ENCODE measurements around the gene ITGB1BP1.

The ITGB1BP1 gene

DNA sequence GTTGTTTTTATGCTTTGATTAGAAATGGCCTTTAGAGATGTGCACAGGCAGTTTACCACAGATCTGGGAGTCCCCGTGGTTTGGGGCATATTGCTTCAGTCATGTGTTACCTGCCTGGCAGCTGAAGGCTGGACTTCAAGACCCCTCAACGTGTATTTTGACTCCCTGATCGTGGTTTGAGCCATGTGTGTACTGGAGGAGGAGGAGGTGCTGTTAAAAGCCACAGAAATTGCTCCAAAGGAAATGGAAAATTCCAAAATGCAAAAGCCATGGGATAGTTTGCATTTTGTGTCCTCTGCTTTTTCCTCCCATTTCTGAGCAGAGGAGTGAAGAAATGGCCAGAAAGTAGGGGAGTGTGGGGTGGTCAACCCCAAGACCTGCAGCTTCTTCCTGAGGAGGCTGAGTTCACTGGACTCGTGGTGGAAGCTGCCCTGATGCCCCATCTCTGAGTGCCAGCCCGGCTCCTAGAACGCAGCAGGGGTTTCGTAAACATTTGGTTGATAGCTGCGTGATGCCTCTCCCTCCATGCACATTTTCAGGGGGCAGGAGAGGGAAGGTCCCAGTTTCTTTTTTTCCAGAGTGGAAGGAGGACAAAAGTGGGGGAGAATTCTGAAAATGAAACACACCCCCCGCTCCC, 45.7 kb downstream of the ITGB1BP1 start:
- DNase-seq: no peak

DNA sequence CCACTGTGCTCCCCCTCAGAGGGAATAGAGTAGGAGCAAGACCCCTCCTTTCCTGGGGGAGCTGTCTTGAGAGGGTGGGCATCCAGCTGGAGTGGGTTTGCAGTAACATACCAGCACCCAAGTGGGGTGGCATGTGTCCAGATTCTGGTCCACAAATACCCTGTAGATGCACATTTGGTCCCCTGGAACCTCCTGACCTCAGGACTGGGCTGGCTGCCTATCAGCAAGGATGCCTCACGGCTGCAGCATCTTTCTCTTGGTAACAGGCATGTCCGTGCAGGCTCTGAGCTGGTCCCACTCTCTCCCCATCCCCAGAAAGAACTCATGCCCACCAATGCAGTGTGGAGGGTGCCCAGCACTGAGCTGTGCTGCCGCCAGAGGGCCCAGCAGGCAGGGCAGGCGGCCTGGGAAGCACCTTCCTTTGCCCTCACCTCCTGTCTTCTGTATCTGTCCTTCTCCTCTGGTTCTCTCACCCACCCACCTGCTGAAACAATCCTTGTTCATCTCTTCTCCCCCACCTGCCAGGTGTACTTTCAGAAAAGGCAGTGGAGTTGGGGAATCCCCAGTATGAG, 47.4 kb downstream of the ITGB1BP1 start:
- DNase-seq: no peak

- no peak for DNase-seq
Observed at GRCh38 chr2:9374071-9374730, 49.1 kb downstream of the ITGB1BP1 start.

GRCh38 chr2:9373476-9373875, 49.9 kb downstream of the ITGB1BP1 start:
- no peak for DNase-seq

DNA sequence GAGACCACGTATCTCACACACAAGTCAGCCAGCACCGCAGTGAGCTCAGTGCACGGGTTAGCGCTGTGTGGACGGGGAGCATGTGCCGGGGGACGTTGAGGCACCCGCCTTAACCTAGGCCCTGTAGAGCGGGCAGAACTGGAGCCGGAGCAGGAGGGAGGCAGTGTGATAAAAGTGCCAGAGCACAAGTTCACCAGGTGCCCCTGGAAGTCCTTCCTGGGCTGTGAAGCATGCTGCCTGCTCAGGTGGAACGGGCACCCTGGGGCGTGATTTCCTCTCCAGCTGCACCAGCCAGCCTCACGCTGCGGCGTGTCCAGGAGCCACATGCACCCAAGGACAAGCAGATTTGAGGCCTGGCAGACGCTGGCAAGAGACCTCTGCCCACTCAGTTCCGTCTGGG, 50.3 kb downstream of the ITGB1BP1 start:
- DNase-seq: no peak

DNA sequence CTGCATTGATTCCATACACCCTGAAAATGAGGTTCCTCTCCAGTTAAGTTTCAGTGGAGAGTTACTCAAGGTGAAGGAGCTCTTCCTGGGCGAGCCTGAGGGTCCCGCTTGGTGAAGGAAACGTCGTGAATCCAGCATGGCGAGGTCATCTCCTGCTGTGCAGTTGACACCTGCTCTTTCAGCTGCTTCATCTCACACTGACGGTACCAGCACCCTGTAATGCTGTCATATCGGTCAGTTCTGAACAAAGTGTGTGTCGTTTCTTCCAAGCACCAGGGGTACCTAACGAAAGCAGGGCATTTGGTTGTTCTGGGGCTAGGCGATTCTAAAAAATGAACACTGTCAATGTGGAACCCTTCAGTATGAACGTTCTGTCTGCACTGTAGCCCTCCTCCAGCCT, 52.6 kb downstream of the ITGB1BP1 start:
- DNase-seq: no peak

DNA sequence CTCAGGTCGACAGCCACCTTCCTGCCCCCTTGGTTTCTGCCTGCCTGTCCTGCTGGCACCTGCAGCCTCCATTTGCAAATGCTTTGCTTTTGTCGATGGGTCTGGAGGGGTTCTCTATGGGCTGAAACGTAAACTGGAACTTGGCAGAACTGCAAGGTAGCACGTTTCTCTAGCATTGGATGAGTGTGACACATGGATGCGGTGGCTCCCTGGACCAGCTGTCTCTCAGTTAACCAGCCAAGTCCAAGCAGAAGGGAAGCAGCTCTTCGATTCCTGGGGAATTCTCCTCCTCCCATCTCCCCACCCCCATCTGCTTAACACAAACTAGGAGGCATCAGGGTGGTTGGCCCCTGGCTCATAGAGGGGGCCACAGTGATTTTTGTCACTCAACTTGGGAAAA, 57.3 kb downstream of the ITGB1BP1 start:
- DNase-seq: no peak

DNA sequence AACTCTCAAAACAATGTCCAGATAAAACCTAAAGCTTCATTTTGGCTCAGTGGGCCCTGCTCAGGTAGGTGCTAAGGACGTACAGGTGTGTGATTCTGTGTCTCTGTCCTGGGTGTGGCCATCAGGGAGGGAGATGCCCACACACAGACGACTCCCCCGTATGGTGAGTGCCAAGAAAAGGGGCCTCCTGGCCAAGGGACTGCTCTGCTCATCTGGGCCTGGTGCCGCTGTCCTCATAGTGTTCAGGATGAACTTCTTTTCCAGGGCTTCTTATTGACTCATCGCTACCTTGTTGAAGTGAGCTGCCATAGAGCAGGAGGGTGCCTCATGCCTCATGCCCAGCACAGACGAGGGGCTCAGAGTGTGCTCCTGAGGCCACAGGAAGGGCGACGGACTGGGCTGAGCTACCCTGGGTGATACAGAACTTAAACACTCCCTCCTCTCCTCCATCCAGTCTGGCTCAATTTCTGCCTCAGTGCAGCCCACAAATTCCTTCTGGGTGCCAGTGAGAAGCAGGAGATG, 57.8 kb downstream of the ITGB1BP1 start:
- no peak for DNase-seq

DNA sequence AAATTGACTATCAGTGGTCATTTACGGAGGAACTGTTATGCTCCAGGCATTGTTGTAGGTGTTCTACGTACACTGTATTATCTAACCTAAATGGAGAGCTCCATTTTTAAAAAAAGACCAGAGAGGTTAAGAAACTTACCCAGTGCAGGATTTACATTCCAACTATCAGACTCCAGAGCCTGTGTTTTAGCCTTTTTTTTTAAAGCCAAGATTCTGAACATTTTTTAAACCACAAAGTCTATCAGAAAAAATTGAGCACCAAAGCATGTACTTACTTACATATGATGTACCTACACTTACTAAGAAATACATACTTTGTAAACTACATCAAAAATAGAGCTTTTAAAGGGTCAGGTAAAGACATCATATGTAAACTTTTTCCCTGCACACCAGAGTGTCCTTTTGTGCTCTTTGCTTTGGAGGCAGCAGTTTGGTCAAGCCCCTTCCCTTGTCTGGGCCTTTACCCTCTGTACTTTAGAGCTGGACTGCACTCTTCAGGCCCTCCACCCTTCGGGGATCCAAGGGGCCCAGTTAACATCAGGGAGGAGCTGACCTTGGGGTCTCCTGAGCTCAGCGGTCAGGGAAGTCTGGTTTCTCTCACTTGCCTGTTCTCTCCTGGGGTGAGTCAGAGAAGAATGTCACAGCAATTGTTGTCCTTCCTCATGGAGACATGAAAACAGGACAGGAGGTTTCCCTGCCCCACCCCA, 58.4 kb downstream of the ITGB1BP1 start:
- no peak for DNase-seq

- DNase-seq: no peak
Observed at GRCh38 chr2:9364373-9364772, 59.0 kb downstream of the ITGB1BP1 start.

GRCh38 chr2:9360701-9361100, 62.6 kb downstream of the ITGB1BP1 start:
- DNase-seq: no peak

GRCh38 chr2:9360110-9360509, 63.2 kb downstream of the ITGB1BP1 start:
- no peak for DNase-seq

- no peak for DNase-seq
Observed at GRCh38 chr2:9359463-9359862, 63.9 kb downstream of the ITGB1BP1 start.

DNA sequence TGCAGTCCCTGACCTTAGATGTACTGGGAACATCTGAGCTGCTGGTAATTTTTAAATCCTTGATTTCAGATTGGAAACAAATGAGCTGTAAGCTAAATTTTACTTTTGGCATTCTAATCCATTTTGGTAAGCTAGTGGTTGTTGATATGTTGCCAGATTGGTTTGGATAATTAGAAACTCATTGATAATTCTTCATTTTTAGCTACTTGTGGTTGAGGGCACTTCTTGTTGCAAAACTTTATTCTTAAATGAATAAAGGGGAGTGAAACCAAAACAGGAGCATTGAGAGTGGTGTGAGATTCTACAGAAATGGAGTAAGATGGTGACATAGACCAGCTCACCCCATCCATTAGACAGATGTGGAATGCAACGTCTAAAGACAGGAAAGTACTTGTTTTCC, 64.5 kb downstream of the ITGB1BP1 start:
- no peak for DNase-seq

DNA sequence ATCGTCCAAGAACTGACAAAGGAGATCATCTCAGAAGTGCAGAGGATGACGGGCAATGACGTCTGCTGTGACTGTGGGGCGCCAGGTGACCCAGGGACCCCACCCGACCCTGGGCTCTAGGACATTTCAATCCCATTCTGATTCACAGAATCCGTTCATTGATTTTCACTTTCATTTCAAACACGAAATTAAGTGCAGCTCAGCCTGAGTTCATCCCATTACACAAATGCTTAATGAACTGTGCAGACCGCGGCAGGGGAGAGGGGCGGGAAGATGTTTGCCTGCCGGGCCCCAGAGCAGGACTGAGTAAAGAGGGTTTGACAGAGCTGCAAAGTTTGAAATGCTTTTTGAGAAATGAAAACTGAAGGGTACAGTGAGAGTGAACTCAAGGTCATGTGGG, 67.1 kb downstream of the ITGB1BP1 start:
- DNase-seq: no peak

DNA sequence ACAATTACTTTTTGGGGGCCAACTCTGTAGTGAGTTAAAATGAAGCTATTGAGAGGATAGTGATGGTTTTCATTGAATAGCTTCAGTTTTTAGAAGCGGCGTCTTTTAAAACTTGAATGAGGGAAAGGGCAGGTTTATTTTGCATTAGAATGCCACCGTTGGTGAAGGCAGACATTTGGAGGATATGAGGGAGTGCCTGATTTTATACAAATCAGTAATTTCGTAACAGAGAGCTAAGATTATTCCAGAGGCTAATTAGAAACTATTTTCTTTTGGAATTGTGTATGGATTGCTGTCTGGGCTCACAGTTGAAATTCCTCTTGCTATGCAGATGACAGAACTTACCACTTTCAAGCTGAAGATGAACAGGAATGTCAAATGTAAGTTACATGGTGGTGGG, 67.6 kb downstream of the ITGB1BP1 start:
- DNase-seq: no peak

GRCh38 chr2:9355270-9355669, 68.1 kb downstream of the ITGB1BP1 start:
- no peak for DNase-seq

DNA sequence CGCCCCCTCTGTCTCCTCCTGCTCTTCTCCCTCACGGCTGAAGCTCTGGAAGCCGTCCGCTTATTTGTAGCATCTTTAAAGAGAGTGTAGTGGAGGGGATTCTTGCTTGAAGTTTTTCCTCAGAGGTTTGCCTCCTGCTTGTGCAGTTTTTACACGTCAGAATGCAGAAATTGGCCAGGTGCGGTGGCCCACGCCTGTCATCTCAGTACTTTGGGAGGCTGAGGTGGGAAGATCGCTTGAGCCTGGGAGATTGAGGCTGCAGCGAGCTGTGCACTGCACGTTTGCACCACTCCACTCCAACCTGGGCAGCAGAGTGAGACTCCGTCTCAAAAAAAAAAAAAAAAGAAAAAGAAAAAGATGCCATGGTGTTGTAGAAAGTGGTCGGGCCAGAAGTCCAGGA, 69.0 kb downstream of the ITGB1BP1 start:
- no peak for DNase-seq
